ENCODE results near the gene ERP27. TPM values are rescaled to one million over a fixed set of nuclear protein-coding genes. Genes with fewer than 3 reads are reported as not detected.

Gene ERP27
- total and polyA plus RNA-seq, 2 experiments from 2014 or later = 48.0 to 53.7 TPM

GRCh38 chr12:14896521-14897169 lies 41.7 kb downstream of the ERP27 start:
- no peaks in the 10 kb centered on the region for H3K9me3 ChIP-seq (ENCODE audit: low read depth)
- H4K20me1 ChIP-seq (ENCODE audit: insufficient read depth, poor library complexity, severe bottlenecking) = no peaks in the 10 kb centered on the region
- no peaks in the 10 kb centered on the region for H3K4me1 ChIP-seq (ENCODE audit: insufficient read depth)
- peak overlapping the region; percentile 74 for H3K27ac ChIP-seq
- WGBS (ENCODE audit: low lambda C conversion rate, missing lambda C conversion rate) = 48% methylated on average over 7 of the region's 7 CpGs
- no peaks in the 10 kb centered on the region for H3K36me3 ChIP-seq (replicated peaks; ENCODE audit: insufficient read depth, low read depth)
- no peak overlapping the region for H3K4me3 ChIP-seq
- H2AFZ ChIP-seq = no peak overlapping the region
- no peaks in the 10 kb centered on the region for H3K27me3 ChIP-seq
- peak overlapping the region; percentile 52 for H3K4me2 ChIP-seq
- H3K9me2 ChIP-seq (replicated peaks; ENCODE audit: insufficient read depth) = no peaks in the 10 kb centered on the region
- no peaks in the 10 kb centered on the region for H3K79me2 ChIP-seq
- peak; percentile 27 for DNase-seq (ENCODE audit: low spot score)
- TF ChIP-seq EZH2 (IDR thresholded peaks at IDR 0.05; ENCODE audit: borderline replicate concordance) = no peak
- no peak for TF ChIP-seq EZH2phosphoT487 (IDR thresholded peaks at IDR 0.05; ENCODE audit: low read depth, severe bottlenecking, unreplicated experiment)
- no peak for TF ChIP-seq CTCF (IDR thresholded peaks at IDR 0.05; ENCODE audit: poor library complexity)

- Histone ChIP-seq H2AFZ (peak overlapping the region; percentile 5), H3K79me2 (no peaks in the 10 kb centered on the region), H3K9me2 (replicated peaks; ENCODE audit: insufficient read depth) (no peaks in the 10 kb centered on the region), H3K4me3 (no peak overlapping the region), H3K9me3 (ENCODE audit: low read depth) (no peaks in the 10 kb centered on the region), H3K27me3 (no peaks in the 10 kb centered on the region), H3K4me2 (no peak overlapping the region), H4K20me1 (ENCODE audit: insufficient read depth, poor library complexity, severe bottlenecking) (no peaks in the 10 kb centered on the region), H3K36me3 (replicated peaks; ENCODE audit: insufficient read depth, low read depth) (no peaks in the 10 kb centered on the region), H3K4me1 (ENCODE audit: insufficient read depth) (no peaks in the 10 kb centered on the region), H3K27ac (peak overlapping the region; percentile 25)
- WGBS (ENCODE audit: low lambda C conversion rate, missing lambda C conversion rate) = 70% methylated on average over 5 of the region's 5 CpGs
- DNase-seq (ENCODE audit: low spot score) = no peak
- TF ChIP-seq EZH2phosphoT487 (IDR thresholded peaks at IDR 0.05; ENCODE audit: low read depth, severe bottlenecking, unreplicated experiment) (no peak), EZH2 (IDR thresholded peaks at IDR 0.05; ENCODE audit: borderline replicate concordance) (no peak), CTCF (IDR thresholded peaks at IDR 0.05; ENCODE audit: poor library complexity) (no peak)
These were observed 44.7 kb downstream of the ERP27 start for GRCh38 chr12:14893506-14894250.

GRCh38 chr12:14892726-14893505 lies 45.4 kb downstream of the ERP27 start:
- no peak overlapping the region for H3K4me3 ChIP-seq
- WGBS (ENCODE audit: low lambda C conversion rate, missing lambda C conversion rate) = 83% methylated on average over 7 of the region's 7 CpGs
- H3K27me3 ChIP-seq = no peaks in the 10 kb centered on the region
- H4K20me1 ChIP-seq (ENCODE audit: insufficient read depth, poor library complexity, severe bottlenecking) = no peaks in the 10 kb centered on the region
- no peaks in the 10 kb centered on the region for H3K9me3 ChIP-seq (ENCODE audit: low read depth)
- H2AFZ ChIP-seq = peak overlapping the region; percentile 5
- H3K27ac ChIP-seq = no peak overlapping the region
- DNase-seq (ENCODE audit: low spot score) = no peak
- H3K4me1 ChIP-seq (ENCODE audit: insufficient read depth) = no peaks in the 10 kb centered on the region
- no peaks in the 10 kb centered on the region for H3K79me2 ChIP-seq
- H3K36me3 ChIP-seq (replicated peaks; ENCODE audit: insufficient read depth, low read depth) = no peaks in the 10 kb centered on the region
- H3K9me2 ChIP-seq (replicated peaks; ENCODE audit: insufficient read depth) = no peaks in the 10 kb centered on the region
- no peak for TF ChIP-seq CTCF (IDR thresholded peaks at IDR 0.05; ENCODE audit: poor library complexity)
- TF ChIP-seq EZH2phosphoT487 (IDR thresholded peaks at IDR 0.05; ENCODE audit: low read depth, severe bottlenecking, unreplicated experiment) = no peak
- no peak for TF ChIP-seq EZH2 (IDR thresholded peaks at IDR 0.05; ENCODE audit: borderline replicate concordance)
- no peak overlapping the region for H3K4me2 ChIP-seq

Data from hepatocyte (in vitro differentiated cells).